GM12892 (cell line): ENCODE measurements around the gene CREBRF.

ENCODE experiments used
- POLR2A ChIP-seq: IDR thresholded peaks from 2 replicates; pipeline ENCODE4 v1.6.1; 2011; ENCODE audit warnings: low read depth, low read length, control low read depth
- POLR2AphosphoS5 ChIP-seq: IDR thresholded peaks from 2 replicates; pipeline ENCODE4 v1.6.1; 2011; ENCODE audit warnings: low read depth, low read length, control low read depth

- TF ChIP-seq POLR2A (no peak), POLR2AphosphoS5 (no peak)
Observed at GRCh38 chr5:173099461-173099860, 43.3 kb downstream of the CREBRF start.
